D721Med (cell line): ENCODE measurements around the gene HSPA12B.

Experiments
- DNase-seq: peaks from one replicate; pipeline ENCODE4 v3.0.0; 2011; ENCODE audit warnings: low spot score; ENCODE audit not compliant: insufficient read length
- FAIRE-seq: peaks from 2 replicates; lab custom pipeline; 2011; peaks lifted over from hg19 to GRCh38; lab: Jason Lieb, UNC
- CTCF ChIP-seq: IDR thresholded peaks from 2 replicates; pipeline ENCODE4 v1.5.1; 2012; ENCODE audit warnings: mild to moderate bottlenecking, control low read depth; ENCODE audit not compliant: insufficient read depth; ENCODE audit errors: missing control alignments

HSPA12B gene

GRCh38 chr20:3720068-3720467 is 12.4 kb upstream of the HSPA12B start:
- TF ChIP-seq CTCF, result no peak
- FAIRE-seq (no peak), DNase-seq (no peak)

GRCh38 chr20:3720626-3721025 is 11.9 kb upstream of the HSPA12B start:
- TF ChIP-seq CTCF, result no peak
- FAIRE-seq (no peak), DNase-seq (no peak)

- FAIRE-seq (no peak), DNase-seq (no peak)
- no peak for TF ChIP-seq CTCF
Measured at GRCh38 chr20:3721912-3722311, 10.6 kb upstream of the HSPA12B start.

- no peak for TF ChIP-seq CTCF
- FAIRE-seq, result no peak
- no peak for DNase-seq
Measured at GRCh38 chr20:3723284-3723683, 9.2 kb upstream of the HSPA12B start.

GRCh38 chr20:3724356-3724755 is 8.1 kb upstream of the HSPA12B start:
- DNase-seq (no peak), FAIRE-seq (no peak)
- TF ChIP-seq CTCF, result no peak

- DNase-seq, result no peak
- no peak for FAIRE-seq
- TF ChIP-seq CTCF, result no peak
Measured at GRCh38 chr20:3727401-3728021, 5.0 kb upstream of the HSPA12B start.

- FAIRE-seq (no peak), DNase-seq (no peak)
- TF ChIP-seq CTCF, result no peak
Measured at GRCh38 chr20:3728354-3728753, 4.1 kb upstream of the HSPA12B start.
